ENCODE data around the gene SHQ1. TPM values are rescaled to one million over a fixed set of nuclear protein-coding genes. Genes with fewer than 3 reads are reported as not detected.
"Not testable (repeated sequence)": the region's sequence is repeated elsewhere in the genome, so short reads cannot be mapped to it uniquely, and the experiment has no call there.

The SHQ1 gene
- total RNA-seq, 4 donors from 2014 or later = 9.7 to 17.2 (median 12.2) TPM

DNA sequence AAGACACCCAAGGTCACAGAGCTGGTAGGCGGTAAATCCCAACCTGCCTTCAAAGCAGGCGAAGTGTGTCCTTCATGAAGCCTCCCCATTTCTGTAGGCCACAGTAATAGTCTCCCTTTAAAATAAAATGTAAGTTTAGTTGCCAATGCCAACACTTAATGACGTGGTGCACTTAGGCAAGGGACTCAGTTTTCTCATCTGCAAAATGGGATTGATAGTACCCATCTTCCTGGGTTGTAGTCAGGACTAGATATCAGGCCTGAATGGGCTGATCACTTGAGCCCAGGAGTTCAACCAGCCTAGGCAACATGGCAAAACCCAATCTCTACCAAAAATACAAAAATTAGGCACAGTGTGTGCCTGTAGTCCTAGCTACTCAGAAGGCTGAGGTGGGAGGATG, 114.6 kb downstream of the SHQ1 start:
- TF ChIP-seq, protein P1, sequence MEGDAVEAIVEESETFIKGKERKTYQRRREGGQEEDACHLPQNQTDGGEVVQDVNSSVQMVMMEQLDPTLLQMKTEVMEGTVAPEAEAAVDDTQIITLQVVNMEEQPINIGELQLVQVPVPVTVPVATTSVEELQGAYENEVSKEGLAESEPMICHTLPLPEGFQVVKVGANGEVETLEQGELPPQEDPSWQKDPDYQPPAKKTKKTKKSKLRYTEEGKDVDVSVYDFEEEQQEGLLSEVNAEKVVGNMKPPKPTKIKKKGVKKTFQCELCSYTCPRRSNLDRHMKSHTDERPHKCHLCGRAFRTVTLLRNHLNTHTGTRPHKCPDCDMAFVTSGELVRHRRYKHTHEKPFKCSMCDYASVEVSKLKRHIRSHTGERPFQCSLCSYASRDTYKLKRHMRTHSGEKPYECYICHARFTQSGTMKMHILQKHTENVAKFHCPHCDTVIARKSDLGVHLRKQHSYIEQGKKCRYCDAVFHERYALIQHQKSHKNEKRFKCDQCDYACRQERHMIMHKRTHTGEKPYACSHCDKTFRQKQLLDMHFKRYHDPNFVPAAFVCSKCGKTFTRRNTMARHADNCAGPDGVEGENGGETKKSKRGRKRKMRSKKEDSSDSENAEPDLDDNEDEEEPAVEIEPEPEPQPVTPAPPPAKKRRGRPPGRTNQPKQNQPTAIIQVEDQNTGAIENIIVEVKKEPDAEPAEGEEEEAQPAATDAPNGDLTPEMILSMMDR (IDR thresholded peaks at IDR 0.05) = no peak
- TF ChIP-seq POLR2A (IDR thresholded peaks at IDR 0.05) = no peak
- H3K4me3 ChIP-seq (ENCODE audit: low read depth, poor library complexity, severe bottlenecking) = no peak overlapping the region
- WGBS, 2 donors = 96 to 98% methylated on average over 3 of the region's 3 CpGs
- intact Hi-C loops (cut with DNase I; ENCODE audit: low total_unique reads) = no loop called here
- DNase-seq (ENCODE audit: low spot score in 2 of 2) = no peak

- DNase-seq (ENCODE audit: low spot score in 2 of 2); H3K4me3 ChIP-seq (ENCODE audit: low read depth, poor library complexity, severe bottlenecking); intact Hi-C loops (cut with DNase I; ENCODE audit: low total_unique reads): not testable (repeated sequence)
- 83 to 91% methylated on average over 6 of the region's 6 CpGs for WGBS, 2 donors
Observed at GRCh38 chr3:72732666-72733345, 115.4 kb downstream of the SHQ1 start.

- H3K4me3 ChIP-seq (ENCODE audit: low read depth, poor library complexity, severe bottlenecking) = no peak overlapping the region
- 56 to 64% methylated on average over 16 of the region's 16 CpGs for WGBS, 2 donors
- no peak for DNase-seq (ENCODE audit: low spot score in 2 of 2)
- intact Hi-C loops (cut with DNase I; ENCODE audit: low total_unique reads) = no loop called here
- TF ChIP-seq, protein P1 (IDR thresholded peaks at IDR 0.05) = no peak
- no peak for TF ChIP-seq POLR2A (IDR thresholded peaks at IDR 0.05)
Observed at GRCh38 chr3:72728958-72729467, 119.2 kb downstream of the SHQ1 start.

GRCh38 chr3:72728329-72728889, 119.8 kb downstream of the SHQ1 start:
- intact Hi-C loops (cut with DNase I; ENCODE audit: low total_unique reads) = no loop called here

GRCh38 chr3:72727726-72728125, 120.5 kb downstream of the SHQ1 start:
- 78 to 88% methylated on average over 5 to 7 of the region's 7 CpGs for WGBS, 2 donors
- TF ChIP-seq, protein P1 (IDR thresholded peaks at IDR 0.05) = no peak
- no peak for TF ChIP-seq POLR2A (IDR thresholded peaks at IDR 0.05)
- intact Hi-C loops (cut with DNase I; ENCODE audit: low total_unique reads) = no loop called here
- no peak overlapping the region for H3K4me3 ChIP-seq (ENCODE audit: low read depth, poor library complexity, severe bottlenecking)
- DNase-seq (ENCODE audit: low spot score in 2 of 2) = no peak

More at GRCh38 chr3:72728329-72728889, 119.8 kb downstream of the SHQ1 start:
- DNase-seq (ENCODE audit: low spot score in 2 of 2) = no peak
- 62 to 64% methylated on average over 6 of the region's 6 CpGs for WGBS, 2 donors
- no peak overlapping the region for H3K4me3 ChIP-seq (ENCODE audit: low read depth, poor library complexity, severe bottlenecking)
- TF ChIP-seq POLR2A (IDR thresholded peaks at IDR 0.05) = no peak
- TF ChIP-seq, protein P1 (IDR thresholded peaks at IDR 0.05) = no peak

DNA sequence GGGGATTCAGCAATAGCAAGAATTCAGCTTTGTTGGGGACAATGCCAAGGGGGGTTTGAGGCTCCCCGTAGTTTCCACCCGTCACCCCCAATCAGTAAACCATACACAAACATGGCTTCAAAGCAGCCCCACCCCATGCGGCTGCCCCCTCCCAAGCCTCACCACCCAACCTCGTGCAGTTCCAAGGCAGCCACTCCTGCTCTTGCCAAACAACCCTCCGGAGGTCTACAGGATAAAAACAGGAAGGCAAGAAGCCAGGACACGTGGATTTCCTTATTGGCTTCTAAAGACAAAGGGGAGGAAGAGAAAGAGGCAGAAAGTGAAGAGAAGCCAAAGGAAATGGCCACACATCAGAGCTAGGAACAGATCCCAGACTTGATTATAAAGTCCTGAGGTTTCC, 121.1 kb downstream of the SHQ1 start:
- intact Hi-C loops (cut with DNase I; ENCODE audit: low total_unique reads) = no loop called here
- WGBS, 2 donors = 37 to 38% methylated on average over 6 of the region's 6 CpGs
- no peak overlapping the region for H3K4me3 ChIP-seq (ENCODE audit: low read depth, poor library complexity, severe bottlenecking)
- TF ChIP-seq, protein P1 (IDR thresholded peaks at IDR 0.05) = no peak
- TF ChIP-seq POLR2A (IDR thresholded peaks at IDR 0.05) = no peak
- no peak for DNase-seq (ENCODE audit: low spot score in 2 of 2)
